HepG2 (cell line): ENCODE results near the gene CBFA2T2. TPM values are rescaled to one million over a fixed set of nuclear protein-coding genes. Genes with fewer than 3 reads are reported as not detected.
A peak's percentile ranks its signal among the peaks of the same experiment; 100 is the strongest.

Source experiments
- KDM3A ChIP-seq: IDR thresholded peaks from 2 replicates; pipeline ENCODE4 v1.6.1; 2018; ENCODE audit warnings: low read depth, missing compliant biosample characterization
- PHF5A ChIP-seq: IDR thresholded peaks from one replicate; pipeline ENCODE4 v1.6.1; 2018; ENCODE audit warnings: low read depth, missing genetic modification reagents; ENCODE audit not compliant: unreplicated experiment
- POLR2G ChIP-seq: fragments of 200-400 bp; formaldehyde crosslinking; IDR thresholded peaks from 2 replicates; pipeline ENCODE4 v1.6.1; 2018; ENCODE audit warnings: mild to moderate bottlenecking, low read depth, low read length, moderate library complexity
- ZFX ChIP-seq: sonication (generic); formaldehyde crosslinking; IDR thresholded peaks from 2 replicates; pipeline ENCODE4 v1.4.0; 2020; ENCODE audit warnings: mild to moderate bottlenecking, low read depth, missing genetic modification reagents, moderate library complexity
- ZNF225 ChIP-seq: sonication (generic); formaldehyde crosslinking; IDR thresholded peaks from 2 replicates; pipeline ENCODE4 v1.4.0; 2020; ENCODE audit warnings: mild to moderate bottlenecking, missing genetic modification reagents
- ZNF780A ChIP-seq: sonication (generic); formaldehyde crosslinking; IDR thresholded peaks from 2 replicates; pipeline ENCODE4 v1.8.0; 2022; ENCODE audit warnings: mild to moderate bottlenecking, missing genetic modification reagents, moderate library complexity
- polyA plus RNA-seq, 8 experiments: library from polyadenylated mRNA; depleted of rRNA in 3 of 8; stranded (reverse) in 7 of 8; unstranded in 1 of 8; fragments of >200 nt; fragmentation: Illumina TruSeq in 4 of 8; extraction: Trizol in 4 of 8; gene quantifications; 2 replicates each; pipeline versions ENCODE4 v1.2.1 to v1.2.3, GENCODE V29; 2011 to 2016; ENCODE audit warnings: low read depth in 4 of 8, missing spikeins in 1 of 8, mixed read lengths in 1 of 8; ENCODE audit not compliant: insufficient read depth in 1 of 8
- total RNA-seq, 5 experiments: library from RNA; depleted of rRNA; stranded (reverse); fragments of >200 nt; fragmentation: Illumina TruSeq; extraction: Trizol; gene quantifications; 2 replicates each; pipeline ENCODE4 v1.2.3, GENCODE V29; 2016; ENCODE audit warnings: low read depth in 1 of 5
- TF ChIP-seq, protein P1 (sequence below): sonication (generic); formaldehyde crosslinking; conservative IDR thresholded peaks from 2 replicates; pipeline ENCODE4 v1.4.0; 2020; ENCODE audit warnings: missing genetic modification reagents
- TF ChIP-seq, protein P2 (sequence below): sonication (generic); formaldehyde crosslinking; IDR thresholded peaks from 2 replicates; pipeline ENCODE4 v1.9.0; 2022; ENCODE audit warnings: missing genetic modification reagents, mild to moderate bottlenecking, borderline replicate concordance
- TF ChIP-seq, protein P3 (sequence below): sonication (generic); formaldehyde crosslinking; IDR thresholded peaks from 2 replicates; pipeline ENCODE4 v1.5.1; 2020; ENCODE audit warnings: mild to moderate bottlenecking, missing genetic modification reagents, moderate library complexity
- TF ChIP-seq, protein P4 (sequence below): sonication (generic); formaldehyde crosslinking; IDR thresholded peaks from 2 replicates; pipeline ENCODE4 v1.9.0; 2021; ENCODE audit warnings: mild to moderate bottlenecking, missing genetic modification reagents

Gene CBFA2T2
- total and polyA plus RNA-seq, 2 of the 13 experiments (the other 11 are each of a cell fraction or from before 2014, with no cell fraction given) = 6.3 to 21.2 TPM

DNA sequence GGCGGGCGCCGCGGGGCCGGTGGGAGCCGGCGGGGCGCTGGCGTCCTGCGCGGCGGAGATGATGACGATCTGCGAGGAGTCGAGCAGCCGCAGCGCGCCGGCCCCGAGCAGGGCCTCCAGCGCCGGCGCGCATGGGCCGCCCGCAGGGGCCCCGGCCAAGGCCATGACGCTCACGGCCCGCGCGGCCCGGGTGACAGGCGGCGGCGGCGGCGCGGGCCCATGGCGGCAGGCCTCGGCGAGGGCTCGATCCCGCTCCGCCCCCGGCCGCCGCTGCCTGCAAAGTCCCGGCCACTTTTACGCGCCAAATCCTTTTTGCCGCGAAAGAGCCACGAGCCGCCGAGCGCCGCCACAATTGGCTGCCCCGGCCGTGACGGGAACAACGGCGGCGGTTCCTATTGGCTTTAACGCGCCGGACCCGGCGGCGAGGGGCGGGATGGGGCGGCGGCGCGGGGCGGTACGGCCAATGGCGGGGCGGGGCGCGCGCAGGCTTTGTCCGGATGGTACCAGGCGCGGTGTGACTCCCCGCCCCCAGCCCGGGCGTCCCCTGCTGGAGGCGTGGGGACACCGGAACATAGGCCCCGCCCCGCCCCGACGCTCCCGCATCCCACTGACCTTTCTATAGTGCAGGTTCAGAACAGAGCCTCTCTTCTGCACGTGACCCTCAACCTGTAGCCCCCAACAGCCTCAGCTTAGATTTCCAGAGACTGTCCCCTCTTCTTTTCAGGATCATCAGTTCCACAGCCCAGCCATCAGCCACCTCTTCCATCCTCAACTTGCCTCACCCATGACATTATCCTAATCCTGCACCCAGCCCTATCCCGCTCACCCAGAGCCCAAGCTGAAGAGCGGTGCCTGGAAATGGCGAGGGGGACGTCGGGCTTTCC is 196.4 kb downstream of the CBFA2T2 start, which contains the start of gene E2F1 (continued):
- TF ChIP-seq, protein P1, sequence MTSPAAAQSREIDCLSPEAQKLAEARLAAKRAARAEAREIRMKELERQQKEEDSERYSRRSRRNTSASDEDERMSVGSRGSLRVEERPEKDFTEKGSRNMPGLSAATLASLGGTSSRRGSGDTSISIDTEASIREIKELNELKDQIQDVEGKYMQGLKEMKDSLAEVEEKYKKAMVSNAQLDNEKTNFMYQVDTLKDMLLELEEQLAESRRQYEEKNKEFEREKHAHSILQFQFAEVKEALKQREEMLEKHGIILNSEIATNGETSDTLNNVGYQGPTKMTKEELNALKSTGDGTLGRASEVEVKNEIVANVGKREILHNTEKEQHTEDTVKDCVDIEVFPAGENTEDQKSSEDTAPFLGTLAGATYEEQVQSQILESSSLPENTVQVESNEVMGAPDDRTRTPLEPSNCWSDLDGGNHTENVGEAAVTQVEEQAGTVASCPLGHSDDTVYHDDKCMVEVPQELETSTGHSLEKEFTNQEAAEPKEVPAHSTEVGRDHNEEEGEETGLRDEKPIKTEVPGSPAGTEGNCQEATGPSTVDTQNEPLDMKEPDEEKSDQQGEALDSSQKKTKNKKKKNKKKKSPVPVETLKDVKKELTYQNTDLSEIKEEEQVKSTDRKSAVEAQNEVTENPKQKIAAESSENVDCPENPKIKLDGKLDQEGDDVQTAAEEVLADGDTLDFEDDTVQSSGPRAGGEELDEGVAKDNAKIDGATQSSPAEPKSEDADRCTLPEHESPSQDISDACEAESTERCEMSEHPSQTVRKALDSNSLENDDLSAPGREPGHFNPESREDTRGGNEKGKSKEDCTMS (CRISPR knock-in tag) = no peak
- peak; percentile 65 for TF ChIP-seq ZFX
- TF ChIP-seq, protein P2, sequence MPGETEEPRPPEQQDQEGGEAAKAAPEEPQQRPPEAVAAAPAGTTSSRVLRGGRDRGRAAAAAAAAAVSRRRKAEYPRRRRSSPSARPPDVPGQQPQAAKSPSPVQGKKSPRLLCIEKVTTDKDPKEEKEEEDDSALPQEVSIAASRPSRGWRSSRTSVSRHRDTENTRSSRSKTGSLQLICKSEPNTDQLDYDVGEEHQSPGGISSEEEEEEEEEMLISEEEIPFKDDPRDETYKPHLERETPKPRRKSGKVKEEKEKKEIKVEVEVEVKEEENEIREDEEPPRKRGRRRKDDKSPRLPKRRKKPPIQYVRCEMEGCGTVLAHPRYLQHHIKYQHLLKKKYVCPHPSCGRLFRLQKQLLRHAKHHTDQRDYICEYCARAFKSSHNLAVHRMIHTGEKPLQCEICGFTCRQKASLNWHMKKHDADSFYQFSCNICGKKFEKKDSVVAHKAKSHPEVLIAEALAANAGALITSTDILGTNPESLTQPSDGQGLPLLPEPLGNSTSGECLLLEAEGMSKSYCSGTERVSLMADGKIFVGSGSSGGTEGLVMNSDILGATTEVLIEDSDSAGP = peak; percentile 78
- peak; percentile 82; the same call in 1 of the 2 replicates for TF ChIP-seq ZNF780A
- TF ChIP-seq PHF5A (CRISPR knock-in tag) = peak; percentile 70
- TF ChIP-seq POLR2G = peak; percentile 26; the same call in 1 of the 2 replicates
- 0 out of 2 replicates have a peak, but pooled peaks have one; percentile 36 for TF ChIP-seq KDM3A (CRISPR knock-in tag)
- TF ChIP-seq, protein P3, sequence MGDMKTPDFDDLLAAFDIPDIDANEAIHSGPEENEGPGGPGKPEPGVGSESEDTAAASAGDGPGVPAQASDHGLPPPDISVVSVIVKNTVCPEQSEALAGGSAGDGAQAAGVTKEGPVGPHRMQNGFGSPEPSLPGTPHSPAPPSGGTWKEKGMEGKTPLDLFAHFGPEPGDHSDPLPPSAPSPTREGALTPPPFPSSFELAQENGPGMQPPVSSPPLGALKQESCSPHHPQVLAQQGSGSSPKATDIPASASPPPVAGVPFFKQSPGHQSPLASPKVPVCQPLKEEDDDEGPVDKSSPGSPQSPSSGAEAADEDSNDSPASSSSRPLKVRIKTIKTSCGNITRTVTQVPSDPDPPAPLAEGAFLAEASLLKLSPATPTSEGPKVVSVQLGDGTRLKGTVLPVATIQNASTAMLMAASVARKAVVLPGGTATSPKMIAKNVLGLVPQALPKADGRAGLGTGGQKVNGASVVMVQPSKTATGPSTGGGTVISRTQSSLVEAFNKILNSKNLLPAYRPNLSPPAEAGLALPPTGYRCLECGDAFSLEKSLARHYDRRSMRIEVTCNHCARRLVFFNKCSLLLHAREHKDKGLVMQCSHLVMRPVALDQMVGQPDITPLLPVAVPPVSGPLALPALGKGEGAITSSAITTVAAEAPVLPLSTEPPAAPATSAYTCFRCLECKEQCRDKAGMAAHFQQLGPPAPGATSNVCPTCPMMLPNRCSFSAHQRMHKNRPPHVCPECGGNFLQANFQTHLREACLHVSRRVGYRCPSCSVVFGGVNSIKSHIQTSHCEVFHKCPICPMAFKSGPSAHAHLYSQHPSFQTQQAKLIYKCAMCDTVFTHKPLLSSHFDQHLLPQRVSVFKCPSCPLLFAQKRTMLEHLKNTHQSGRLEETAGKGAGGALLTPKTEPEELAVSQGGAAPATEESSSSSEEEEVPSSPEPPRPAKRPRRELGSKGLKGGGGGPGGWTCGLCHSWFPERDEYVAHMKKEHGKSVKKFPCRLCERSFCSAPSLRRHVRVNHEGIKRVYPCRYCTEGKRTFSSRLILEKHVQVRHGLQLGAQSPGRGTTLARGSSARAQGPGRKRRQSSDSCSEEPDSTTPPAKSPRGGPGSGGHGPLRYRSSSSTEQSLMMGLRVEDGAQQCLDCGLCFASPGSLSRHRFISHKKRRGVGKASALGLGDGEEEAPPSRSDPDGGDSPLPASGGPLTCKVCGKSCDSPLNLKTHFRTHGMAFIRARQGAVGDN (CRISPR knock-in tag) = peak; percentile 77
- TF ChIP-seq, protein P4, sequence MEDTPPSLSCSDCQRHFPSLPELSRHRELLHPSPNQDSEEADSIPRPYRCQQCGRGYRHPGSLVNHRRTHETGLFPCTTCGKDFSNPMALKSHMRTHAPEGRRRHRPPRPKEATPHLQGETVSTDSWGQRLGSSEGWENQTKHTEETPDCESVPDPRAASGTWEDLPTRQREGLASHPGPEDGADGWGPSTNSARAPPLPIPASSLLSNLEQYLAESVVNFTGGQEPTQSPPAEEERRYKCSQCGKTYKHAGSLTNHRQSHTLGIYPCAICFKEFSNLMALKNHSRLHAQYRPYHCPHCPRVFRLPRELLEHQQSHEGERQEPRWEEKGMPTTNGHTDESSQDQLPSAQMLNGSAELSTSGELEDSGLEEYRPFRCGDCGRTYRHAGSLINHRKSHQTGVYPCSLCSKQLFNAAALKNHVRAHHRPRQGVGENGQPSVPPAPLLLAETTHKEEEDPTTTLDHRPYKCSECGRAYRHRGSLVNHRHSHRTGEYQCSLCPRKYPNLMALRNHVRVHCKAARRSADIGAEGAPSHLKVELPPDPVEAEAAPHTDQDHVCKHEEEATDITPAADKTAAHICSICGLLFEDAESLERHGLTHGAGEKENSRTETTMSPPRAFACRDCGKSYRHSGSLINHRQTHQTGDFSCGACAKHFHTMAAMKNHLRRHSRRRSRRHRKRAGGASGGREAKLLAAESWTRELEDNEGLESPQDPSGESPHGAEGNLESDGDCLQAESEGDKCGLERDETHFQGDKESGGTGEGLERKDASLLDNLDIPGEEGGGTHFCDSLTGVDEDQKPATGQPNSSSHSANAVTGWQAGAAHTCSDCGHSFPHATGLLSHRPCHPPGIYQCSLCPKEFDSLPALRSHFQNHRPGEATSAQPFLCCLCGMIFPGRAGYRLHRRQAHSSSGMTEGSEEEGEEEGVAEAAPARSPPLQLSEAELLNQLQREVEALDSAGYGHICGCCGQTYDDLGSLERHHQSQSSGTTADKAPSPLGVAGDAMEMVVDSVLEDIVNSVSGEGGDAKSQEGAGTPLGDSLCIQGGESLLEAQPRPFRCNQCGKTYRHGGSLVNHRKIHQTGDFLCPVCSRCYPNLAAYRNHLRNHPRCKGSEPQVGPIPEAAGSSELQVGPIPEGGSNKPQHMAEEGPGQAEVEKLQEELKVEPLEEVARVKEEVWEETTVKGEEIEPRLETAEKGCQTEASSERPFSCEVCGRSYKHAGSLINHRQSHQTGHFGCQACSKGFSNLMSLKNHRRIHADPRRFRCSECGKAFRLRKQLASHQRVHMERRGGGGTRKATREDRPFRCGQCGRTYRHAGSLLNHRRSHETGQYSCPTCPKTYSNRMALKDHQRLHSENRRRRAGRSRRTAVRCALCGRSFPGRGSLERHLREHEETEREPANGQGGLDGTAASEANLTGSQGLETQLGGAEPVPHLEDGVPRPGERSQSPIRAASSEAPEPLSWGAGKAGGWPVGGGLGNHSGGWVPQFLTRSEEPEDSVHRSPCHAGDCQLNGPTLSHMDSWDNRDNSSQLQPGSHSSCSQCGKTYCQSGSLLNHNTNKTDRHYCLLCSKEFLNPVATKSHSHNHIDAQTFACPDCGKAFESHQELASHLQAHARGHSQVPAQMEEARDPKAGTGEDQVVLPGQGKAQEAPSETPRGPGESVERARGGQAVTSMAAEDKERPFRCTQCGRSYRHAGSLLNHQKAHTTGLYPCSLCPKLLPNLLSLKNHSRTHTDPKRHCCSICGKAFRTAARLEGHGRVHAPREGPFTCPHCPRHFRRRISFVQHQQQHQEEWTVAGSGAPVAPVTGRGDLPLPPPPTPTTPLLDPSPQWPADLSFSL = no peak
- 0 out of 2 replicates have a peak, but pooled peaks have one; percentile 73 for TF ChIP-seq ZNF225 (CRISPR knock-in tag)
